ENCODE data around the gene TSPAN1. TPM values are rescaled to one million over a fixed set of nuclear protein-coding genes. Genes with fewer than 3 reads are reported as not detected.
A peak's percentile ranks its signal among the peaks of the same experiment; 100 is the strongest.

TSPAN1 gene
- total RNA-seq, 2 donors from 2014 or later, result not detected

DNA sequence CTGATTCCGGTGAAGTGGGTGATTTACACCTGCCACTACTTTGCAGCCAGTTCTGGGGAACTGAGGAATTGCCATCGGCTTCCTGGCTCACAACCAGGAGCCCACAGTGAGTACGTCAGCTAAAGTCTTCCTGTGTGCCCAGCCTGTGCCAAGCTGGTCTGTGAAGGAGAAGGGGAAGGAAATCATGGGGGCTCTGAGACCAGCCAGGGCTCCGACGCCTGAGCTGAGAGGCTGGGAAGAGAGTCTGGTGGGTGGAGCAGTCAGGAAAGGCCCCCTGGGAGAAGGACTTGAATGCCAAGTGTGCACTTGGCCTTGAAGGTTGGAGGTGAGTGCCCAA, 29.5 kb downstream of the TSPAN1 start:
- peak overlapping the region; percentile 34 for H3K9ac ChIP-seq (ENCODE audit: extremely low read depth, low read length, poor library complexity, severe bottlenecking)
- no peak overlapping the region for H3K27ac ChIP-seq (ENCODE audit: low read depth, low read length)

DNA sequence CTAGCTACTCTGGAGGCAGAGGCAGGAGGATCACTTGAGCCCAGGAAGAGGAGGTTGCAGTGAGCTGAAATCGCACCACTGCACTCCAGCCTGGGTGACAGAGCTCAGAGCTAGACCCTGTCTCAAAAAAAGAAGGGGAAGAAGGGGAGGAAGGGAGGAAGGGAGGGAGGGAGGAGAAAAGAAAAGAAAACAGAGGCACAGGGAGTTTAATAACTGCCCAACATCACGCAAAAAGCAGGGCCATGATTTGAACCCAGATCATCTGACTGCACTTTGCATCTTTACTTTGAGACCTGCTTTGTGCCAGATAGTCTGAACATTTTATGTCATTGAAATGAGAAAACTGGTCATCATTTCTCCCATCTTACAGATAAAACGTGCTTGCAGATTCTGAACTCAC, 30.3 kb downstream of the TSPAN1 start:
- H3K9me3 ChIP-seq (ENCODE audit: control insufficient read depth, low read length), result no peaks in the 10 kb centered on the region
- H3K4me3 Mint-ChIP-seq, result no peak overlapping the region
- H3K4me3 ChIP-seq (ENCODE audit: low read length), result no peak overlapping the region
- no peaks in the 10 kb centered on the region for H3K4me1 ChIP-seq (ENCODE audit: control insufficient read depth, insufficient read depth, low read length)
- H3K27me3 ChIP-seq (ENCODE audit: control insufficient read depth, insufficient read depth, low read length, poor library complexity, severe bottlenecking), result no peaks in the 10 kb centered on the region
- no peak overlapping the region for H3K9ac ChIP-seq (ENCODE audit: extremely low read depth, low read length, poor library complexity, severe bottlenecking)
- H3K36me3 Mint-ChIP-seq (ENCODE audit: low read depth), result peaks cover 1% of the 10 kb centered on the region
- no peak for DNase-seq
- H3K9me3 Mint-ChIP-seq, result no peaks in the 10 kb centered on the region
- no peaks in the 10 kb centered on the region for H3K27me3 Mint-ChIP-seq (ENCODE audit: insufficient read depth)
- no peaks in the 10 kb centered on the region for H3K36me3 ChIP-seq (ENCODE audit: control insufficient read depth, insufficient read depth, low read length)
- WGBS, 2 experiments (ENCODE audit: insufficient coverage in 1 of 2, insufficient read length in 1 of 2), result 90 to 92% methylated on average over 3 of the region's 3 CpGs
- TF ChIP-seq CTCF (conservative IDR thresholded peaks at IDR 0.05), result no peak
- H3K27ac Mint-ChIP-seq, result no peak overlapping the region
- no peak overlapping the region for H3K27ac ChIP-seq (ENCODE audit: low read depth, low read length)
- H3K4me1 Mint-ChIP-seq, result peaks cover 11% of the 10 kb centered on the region

More for the DNA sequence above, 29.5 kb downstream of the TSPAN1 start:
- Histone ChIP-seq H3K9me3 (ENCODE audit: control insufficient read depth, low read length) (no peaks in the 10 kb centered on the region), H3K4me1 (ENCODE audit: control insufficient read depth, insufficient read depth, low read length) (no peaks in the 10 kb centered on the region), H3K27me3 (ENCODE audit: control insufficient read depth, insufficient read depth, low read length, poor library complexity, severe bottlenecking) (no peaks in the 10 kb centered on the region), H3K4me3 (ENCODE audit: low read length) (peak overlapping the region; percentile 90), H3K36me3 (ENCODE audit: control insufficient read depth, insufficient read depth, low read length) (no peaks in the 10 kb centered on the region)
- H3K4me3 Mint-ChIP-seq, result peak overlapping the region; percentile 83
- no peak overlapping the region for H3K27ac Mint-ChIP-seq
- H3K36me3 Mint-ChIP-seq (ENCODE audit: low read depth), result peaks cover 1% of the 10 kb centered on the region
- H3K27me3 Mint-ChIP-seq (ENCODE audit: insufficient read depth), result no peaks in the 10 kb centered on the region
- TF ChIP-seq CTCF (conservative IDR thresholded peaks at IDR 0.05), result no peak
- WGBS, 2 experiments (ENCODE audit: insufficient coverage in 1 of 2, insufficient read length in 1 of 2), result 78 to 82% methylated on average over 3 to 5 of the region's 5 CpGs
- H3K4me1 Mint-ChIP-seq, result peaks cover 11% of the 10 kb centered on the region
- no peaks in the 10 kb centered on the region for H3K9me3 Mint-ChIP-seq
- no peak for DNase-seq

DNA sequence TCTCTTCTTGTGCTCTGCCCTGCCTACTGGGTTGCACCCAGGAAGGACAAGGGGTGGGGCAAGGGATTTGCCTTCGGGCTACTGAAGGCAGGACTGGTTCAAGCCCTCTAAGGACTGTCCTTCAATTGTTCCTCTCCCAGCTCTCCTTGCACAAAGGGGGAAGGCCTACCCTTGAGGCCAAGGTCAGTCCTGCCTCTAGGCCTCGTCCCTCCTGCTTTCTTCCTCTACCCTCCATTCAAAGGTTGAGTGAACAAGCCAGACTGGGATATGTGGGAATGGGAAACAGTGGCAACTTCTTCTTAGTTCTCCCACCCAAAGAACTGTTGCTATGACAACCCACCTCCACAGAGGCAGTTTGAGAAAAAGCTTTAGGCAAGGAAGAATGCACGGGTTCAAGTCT, 30.9 kb downstream of the TSPAN1 start:
- Histone ChIP-seq H3K4me3 (ENCODE audit: low read length) (no peak overlapping the region), H3K36me3 (ENCODE audit: control insufficient read depth, insufficient read depth, low read length) (no peaks in the 10 kb centered on the region), H3K9ac (ENCODE audit: extremely low read depth, low read length, poor library complexity, severe bottlenecking) (no peak overlapping the region), H3K9me3 (ENCODE audit: control insufficient read depth, low read length) (no peaks in the 10 kb centered on the region), H3K4me1 (ENCODE audit: control insufficient read depth, insufficient read depth, low read length) (no peaks in the 10 kb centered on the region), H3K27me3 (ENCODE audit: control insufficient read depth, insufficient read depth, low read length, poor library complexity, severe bottlenecking) (no peaks in the 10 kb centered on the region), H3K27ac (ENCODE audit: low read depth, low read length) (no peak overlapping the region)
- H3K9me3 Mint-ChIP-seq, result no peaks in the 10 kb centered on the region
- no peak for DNase-seq
- peaks cover 11% of the 10 kb centered on the region for H3K4me1 Mint-ChIP-seq
- no peak overlapping the region for H3K4me3 Mint-ChIP-seq
- H3K27me3 Mint-ChIP-seq (ENCODE audit: insufficient read depth), result no peaks in the 10 kb centered on the region
- H3K27ac Mint-ChIP-seq, result no peak overlapping the region
- peaks cover 1% of the 10 kb centered on the region for H3K36me3 Mint-ChIP-seq (ENCODE audit: low read depth)
- 80 to 91% methylated on average over 1 to 3 of the region's 3 CpGs for WGBS, 2 experiments (ENCODE audit: insufficient coverage in 1 of 2, insufficient read length in 1 of 2)
- no peak for TF ChIP-seq CTCF (conservative IDR thresholded peaks at IDR 0.05)

Data from endodermal cell (in vitro differentiated cells).